A549 (cell line): Measurements from ENCODE around the gene MUC15. TPM values are rescaled to one million over a fixed set of nuclear protein-coding genes. Genes with fewer than 3 reads are reported as not detected.

Experiments
- ATAC-seq, 2 experiments: fragments of 200-7000 bp in 1 of 2; fragments of >200 bp in 1 of 2; cut with Nextera tagmentation in 1 of 2; cut with Tn5 transposase in 1 of 2; 3 replicates each; pipeline versions ENCODE4 v1.8.0 to v1.9.1; 2018 to 2020; ENCODE audit warnings: mild to moderate bottlenecking in 1 of 2, moderate library complexity in 1 of 2
- CTCF ChIA-PET: fragments of 300-600 bp; sonication (Branson Sonifier 250); formaldehyde crosslinking; extraction: SDS; loops from one replicate; lab custom pipeline; 2021; ENCODE audit warnings: antibody characterized with exemption, inconsistent platforms; lab: Yijun Ruan, JAX
- POLR2A ChIA-PET: fragments of 350-600 bp; formaldehyde crosslinking; extraction: SDS; loops from one replicate; lab custom pipeline; 2021; ENCODE audit warnings: antibody characterized with exemption, inconsistent platforms; lab: Yijun Ruan, JAX
- DNase-seq, 2 experiments: peaks; one replicate each; pipeline versions ENCODE4 v3.0.0 to v3.0.0-alpha.2; 2011 to 2016; ENCODE audit warnings: low read depth in 1 of 2, low spot score in 1 of 2
- FAIRE-seq: peaks from 2 replicates; lab custom pipeline; 2011; peaks lifted over from hg19 to GRCh38; lab: Jason Lieb, UNC
- H3K27ac ChIP-seq, 2 experiments: fragments of >200 bp; sonication (Bioruptor Twin); formaldehyde crosslinking; 3 replicates each; pipeline ENCODE4 v1.5.1; 2016 to 2017
- H3K4me1 ChIP-seq: fragments of >200 bp; sonication (Bioruptor Twin); formaldehyde crosslinking; 3 replicates; pipeline ENCODE4 v1.6.1; 2016
- H3K4me2 ChIP-seq: fragments of >200 bp; sonication (Bioruptor Twin); formaldehyde crosslinking; 3 replicates; pipeline ENCODE4 v1.6.1; 2016
- H3K4me3 ChIP-seq: fragments of >200 bp; sonication (Bioruptor Twin); formaldehyde crosslinking; 3 replicates; pipeline ENCODE4 v1.5.1; 2016
- H3K9me3 ChIP-seq: fragments of >200 bp; sonication (Bioruptor Twin); formaldehyde crosslinking; 3 replicates; pipeline ENCODE4 v1.6.1; 2016
- BHLHE40 ChIP-seq: IDR thresholded peaks from 2 replicates; pipeline ENCODE4 v1.6.1; 2012; ENCODE audit warnings: low read depth, low read length, inconsistent platforms
- CBX8 ChIP-seq: fragments of 200-600 bp; sonication (generic); IDR thresholded peaks from 2 replicates; pipeline ENCODE4 v1.6.1; 2016
- CEBPB ChIP-seq, 2 experiments: fragments of >200 bp in 1 of 2; sonication (Bioruptor Twin) in 1 of 2; formaldehyde crosslinking in 1 of 2; IDR thresholded peaks; 2 replicates each; pipeline ENCODE4 v1.6.1; 2012 to 2016
- ESRRA ChIP-seq: fragments of 150-350 bp; IDR thresholded peaks from 2 replicates; pipeline ENCODE4 v1.6.1; 2014; ENCODE audit warnings: mild to moderate bottlenecking, low read length, borderline replicate concordance
- FOSB ChIP-seq: fragments of 250-450 bp; sonication (Bioruptor Pico); IDR thresholded peaks from 2 replicates; pipeline ENCODE4 v1.5.0; 2020; ENCODE audit warnings: mild to moderate bottlenecking, moderate library complexity
- FOSL2 ChIP-seq, 2 experiments: fragments of 450-650 bp in 1 of 2; fragments of >200 bp in 1 of 2; sonication (Bioruptor Twin) in 1 of 2; formaldehyde crosslinking; IDR thresholded peaks; 2 replicates each; pipeline versions ENCODE4 v1.5.0 to v1.6.1; 2016 to 2020; ENCODE audit warnings: mild to moderate bottlenecking in 1 of 2, moderate library complexity in 1 of 2
- FOXS1 ChIP-seq: fragments of 250-450 bp; sonication (Bioruptor Pico); IDR thresholded peaks from 2 replicates; pipeline ENCODE4 v1.5.0; 2020; ENCODE audit warnings: mild to moderate bottlenecking, moderate library complexity
- JUNB ChIP-seq: fragments of >200 bp; sonication (Bioruptor Twin); formaldehyde crosslinking; IDR thresholded peaks from 2 replicates; pipeline ENCODE4 v1.6.1; 2016
- KDM5A ChIP-seq: fragments of 200-600 bp; sonication (generic); IDR thresholded peaks from 2 replicates; pipeline ENCODE4 v1.6.1; 2016; ENCODE audit warnings: antibody characterized with exemption, mild to moderate bottlenecking
- MAFK ChIP-seq: fragments of 450-650 bp; IDR thresholded peaks from 2 replicates; pipeline ENCODE4 v1.6.1; 2014; ENCODE audit not compliant: partially characterized antibody
- PHF8 ChIP-seq: fragments of 200-600 bp; sonication (generic); IDR thresholded peaks from 2 replicates; pipeline ENCODE4 v1.6.1; 2016; ENCODE audit warnings: low read depth, mild to moderate bottlenecking, antibody characterized with exemption, moderate library complexity, borderline replicate concordance
- POLR2A ChIP-seq: IDR thresholded peaks from 2 replicates; pipeline ENCODE4 v1.6.1; 2012; ENCODE audit warnings: mild to moderate bottlenecking, low read length
- SMC3 ChIP-seq: fragments of >200 bp; sonication (Bioruptor Twin); formaldehyde crosslinking; IDR thresholded peaks from 3 replicates; pipeline ENCODE4 v1.6.1; 2018; ENCODE audit warnings: inconsistent platforms
- SREBF2 ChIP-seq: fragments of 450-650 bp; IDR thresholded peaks from 2 replicates; pipeline ENCODE4 v1.6.1; 2014; ENCODE audit warnings: mild to moderate bottlenecking, moderate library complexity
- TFCP2L1 ChIP-seq: fragments of 250-450 bp; sonication (Bioruptor Pico); IDR thresholded peaks from 2 replicates; pipeline ENCODE4 v1.5.0; 2021; ENCODE audit warnings: mild to moderate bottlenecking
- ZNF302 ChIP-seq: fragments of 250-450 bp; sonication (Bioruptor Pico); IDR thresholded peaks from 2 replicates; pipeline ENCODE4 v1.9.0; 2021; ENCODE audit warnings: inconsistent platforms, mild to moderate bottlenecking, moderate library complexity
- ZSCAN20 ChIP-seq: fragments of 250-450 bp; sonication (Bioruptor Pico); IDR thresholded peaks from 2 replicates; pipeline ENCODE4 v1.8.0; 2022; ENCODE audit warnings: mild to moderate bottlenecking, moderate library complexity
- WGBS: methylation state at CpG from one replicate; pipeline ENCODE4 v1.1.6; 2017; ENCODE audit errors: missing lambda C conversion rate; 5-methylcytosine and 5-hydroxymethylcytosine counted together
- polyA minus RNA-seq: library from RNA; depleted of rRNA, polyadenylated mRNA; stranded (reverse); fragments of >200 nt; gene quantifications from 2 replicates; pipeline ENCODE4 v1.2.3, GENCODE V29; 2011; rRNA and poly(A)+ RNA removed
- polyA plus RNA-seq, 4 experiments: library from polyadenylated mRNA; depleted of rRNA in 3 of 4; stranded (reverse); fragments of >200 nt; fragmentation: RNase III in 1 of 4; extraction: RNeasy Plus Mini Kit Qiagen cat#74134 plus additional on column Dnase treatment in 1 of 4; gene quantifications; 2 replicates in 3 of 4; 3 replicates in 1 of 4; pipeline ENCODE4 v1.2.3, GENCODE V29; 2011 to 2017
- TF ChIP-seq, protein P1 (sequence below): fragments of 250-450 bp; sonication (Bioruptor Pico); IDR thresholded peaks from 2 replicates; pipeline ENCODE4 v1.5.0; 2021; ENCODE audit warnings: mild to moderate bottlenecking, moderate library complexity, borderline replicate concordance
- TF ChIP-seq, protein P2 (sequence below): fragments of 200-600 bp; sonication (generic); IDR thresholded peaks from 2 replicates; pipeline ENCODE4 v1.6.1; 2016; ENCODE audit warnings: antibody characterized with exemption, mild to moderate bottlenecking, moderate library complexity
- TF ChIP-seq, protein P3 (sequence below): IDR thresholded peaks from 2 replicates; pipeline ENCODE4 v1.6.1; 2012

MUC15 gene, protein sequence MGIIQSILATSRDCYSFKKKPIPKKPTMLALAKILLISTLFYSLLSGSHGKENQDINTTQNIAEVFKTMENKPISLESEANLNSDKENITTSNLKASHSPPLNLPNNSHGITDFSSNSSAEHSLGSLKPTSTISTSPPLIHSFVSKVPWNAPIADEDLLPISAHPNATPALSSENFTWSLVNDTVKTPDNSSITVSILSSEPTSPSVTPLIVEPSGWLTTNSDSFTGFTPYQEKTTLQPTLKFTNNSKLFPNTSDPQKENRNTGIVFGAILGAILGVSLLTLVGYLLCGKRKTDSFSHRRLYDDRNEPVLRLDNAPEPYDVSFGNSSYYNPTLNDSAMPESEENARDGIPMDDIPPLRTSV
- not detected in 2 replicates for polyA plus RNA-seq (2011; rRNA removed)
- polyA plus RNA-seq (2012; cell fraction: cytosol; rRNA removed), result not detected in 2 replicates
- polyA plus RNA-seq (2012; cell fraction: nucleus; rRNA removed), result not detected in 2 replicates
- not detected in 3 replicates for polyA plus RNA-seq (2017; fragmentation: RNase III; extraction: RNeasy Plus Mini Kit Qiagen cat#74134 plus additional on column Dnase treatment)
- not detected in 2 replicates for polyA minus RNA-seq

DNA sequence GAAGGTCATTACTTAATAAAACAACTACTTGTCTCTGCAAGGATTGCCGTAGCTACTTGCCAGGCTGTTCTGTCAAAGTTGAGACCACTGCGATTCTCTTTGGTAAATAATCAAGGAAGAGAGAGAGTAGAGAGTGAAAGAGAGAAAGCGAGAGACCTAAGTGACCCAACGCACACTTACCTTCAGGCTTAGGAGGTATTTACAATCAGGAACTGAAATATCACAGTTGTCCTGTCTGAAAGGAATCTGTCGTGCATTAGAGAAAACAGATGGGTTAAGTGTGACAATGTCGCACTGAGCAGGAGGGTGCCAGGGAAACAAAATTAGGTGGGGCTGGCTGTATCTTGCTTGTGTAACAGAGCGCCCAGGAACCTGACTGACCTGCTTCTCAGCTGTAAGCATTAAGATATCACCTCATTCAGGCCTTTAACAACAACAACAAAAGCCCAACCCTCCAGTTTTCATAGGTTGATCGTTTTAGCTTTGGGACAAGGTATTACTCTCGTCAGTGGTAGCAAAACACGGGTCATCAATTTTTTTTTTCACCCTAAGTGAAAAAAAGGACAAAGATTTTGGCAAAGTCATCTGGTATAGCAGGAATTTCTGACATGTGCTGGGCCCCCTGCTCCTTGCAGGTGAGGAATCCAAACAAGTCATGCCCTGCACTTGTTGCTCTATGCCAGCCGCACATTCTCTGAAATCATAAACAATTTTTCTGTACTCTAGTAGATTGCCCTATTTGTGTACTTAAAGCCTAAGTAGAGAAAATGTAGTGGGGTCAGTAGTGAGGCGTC, at the start of gene MUC15:
Gene MUC15, minus strand, starts transcription at position 403 of the 794 bp plus-strand sequence. CDS start 5,169 bp downstream, outside the sequence.
- ChIA-PET POLR2A (no interaction called here), CTCF (no interaction called here)
- 60% methylated on average over 12 of the region's 12 CpGs for WGBS
- TF ChIP-seq BHLHE40 (no peak), KDM5A (no peak), PHF8 (no peak), POLR2A (no peak), ESRRA (no peak), CEBPB (IDR thresholded peaks at IDR 0.05) (no peak), TFCP2L1 (CRISPR knock-in tag) (no peak), CBX8 (no peak), MAFK (no peak), ZNF302 (CRISPR knock-in tag) (no peak), SMC3 (no peak), FOXS1 (CRISPR knock-in tag) (no peak), ZSCAN20 (CRISPR knock-in tag) (no peak)
- TF ChIP-seq, protein P1, sequence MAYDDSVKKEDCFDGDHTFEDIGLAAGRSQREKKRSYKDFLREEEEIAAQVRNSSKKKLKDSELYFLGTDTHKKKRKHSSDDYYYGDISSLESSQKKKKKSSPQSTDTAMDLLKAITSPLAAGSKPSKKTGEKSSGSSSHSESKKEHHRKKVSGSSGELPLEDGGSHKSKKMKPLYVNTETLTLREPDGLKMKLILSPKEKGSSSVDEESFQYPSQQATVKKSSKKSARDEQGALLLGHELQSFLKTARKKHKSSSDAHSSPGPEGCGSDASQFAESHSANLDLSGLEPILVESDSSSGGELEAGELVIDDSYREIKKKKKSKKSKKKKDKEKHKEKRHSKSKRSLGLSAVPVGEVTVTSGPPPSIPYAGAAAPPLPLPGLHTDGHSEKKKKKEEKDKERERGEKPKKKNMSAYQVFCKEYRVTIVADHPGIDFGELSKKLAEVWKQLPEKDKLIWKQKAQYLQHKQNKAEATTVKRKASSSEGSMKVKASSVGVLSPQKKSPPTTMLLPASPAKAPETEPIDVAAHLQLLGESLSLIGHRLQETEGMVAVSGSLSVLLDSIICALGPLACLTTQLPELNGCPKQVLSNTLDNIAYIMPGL (CRISPR knock-in tag), result no peak
- TF ChIP-seq, protein P2, sequence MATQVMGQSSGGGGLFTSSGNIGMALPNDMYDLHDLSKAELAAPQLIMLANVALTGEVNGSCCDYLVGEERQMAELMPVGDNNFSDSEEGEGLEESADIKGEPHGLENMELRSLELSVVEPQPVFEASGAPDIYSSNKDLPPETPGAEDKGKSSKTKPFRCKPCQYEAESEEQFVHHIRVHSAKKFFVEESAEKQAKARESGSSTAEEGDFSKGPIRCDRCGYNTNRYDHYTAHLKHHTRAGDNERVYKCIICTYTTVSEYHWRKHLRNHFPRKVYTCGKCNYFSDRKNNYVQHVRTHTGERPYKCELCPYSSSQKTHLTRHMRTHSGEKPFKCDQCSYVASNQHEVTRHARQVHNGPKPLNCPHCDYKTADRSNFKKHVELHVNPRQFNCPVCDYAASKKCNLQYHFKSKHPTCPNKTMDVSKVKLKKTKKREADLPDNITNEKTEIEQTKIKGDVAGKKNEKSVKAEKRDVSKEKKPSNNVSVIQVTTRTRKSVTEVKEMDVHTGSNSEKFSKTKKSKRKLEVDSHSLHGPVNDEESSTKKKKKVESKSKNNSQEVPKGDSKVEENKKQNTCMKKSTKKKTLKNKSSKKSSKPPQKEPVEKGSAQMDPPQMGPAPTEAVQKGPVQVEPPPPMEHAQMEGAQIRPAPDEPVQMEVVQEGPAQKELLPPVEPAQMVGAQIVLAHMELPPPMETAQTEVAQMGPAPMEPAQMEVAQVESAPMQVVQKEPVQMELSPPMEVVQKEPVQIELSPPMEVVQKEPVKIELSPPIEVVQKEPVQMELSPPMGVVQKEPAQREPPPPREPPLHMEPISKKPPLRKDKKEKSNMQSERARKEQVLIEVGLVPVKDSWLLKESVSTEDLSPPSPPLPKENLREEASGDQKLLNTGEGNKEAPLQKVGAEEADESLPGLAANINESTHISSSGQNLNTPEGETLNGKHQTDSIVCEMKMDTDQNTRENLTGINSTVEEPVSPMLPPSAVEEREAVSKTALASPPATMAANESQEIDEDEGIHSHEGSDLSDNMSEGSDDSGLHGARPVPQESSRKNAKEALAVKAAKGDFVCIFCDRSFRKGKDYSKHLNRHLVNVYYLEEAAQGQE, result no peak
- TF ChIP-seq, protein P3, sequence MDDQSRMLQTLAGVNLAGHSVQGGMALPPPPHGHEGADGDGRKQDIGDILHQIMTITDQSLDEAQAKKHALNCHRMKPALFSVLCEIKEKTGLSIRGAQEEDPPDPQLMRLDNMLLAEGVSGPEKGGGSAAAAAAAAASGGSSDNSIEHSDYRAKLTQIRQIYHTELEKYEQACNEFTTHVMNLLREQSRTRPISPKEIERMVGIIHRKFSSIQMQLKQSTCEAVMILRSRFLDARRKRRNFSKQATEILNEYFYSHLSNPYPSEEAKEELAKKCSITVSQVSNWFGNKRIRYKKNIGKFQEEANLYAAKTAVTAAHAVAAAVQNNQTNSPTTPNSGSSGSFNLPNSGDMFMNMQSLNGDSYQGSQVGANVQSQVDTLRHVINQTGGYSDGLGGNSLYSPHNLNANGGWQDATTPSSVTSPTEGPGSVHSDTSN, result no peak
- no peak within 1 kb of the TSS for H3K27ac ChIP-seq
- ATAC-seq (no peak), DNase-seq (no peak), FAIRE-seq (no peak)
- no peak within 1 kb of the TSS for H3K4me3 ChIP-seq
- no peaks in the 10 kb centered on the region for H3K4me1 ChIP-seq
- no peaks in the 10 kb centered on the region for H3K9me3 ChIP-seq
- H3K4me2 ChIP-seq, result no peak within 1 kb of the TSS

DNA sequence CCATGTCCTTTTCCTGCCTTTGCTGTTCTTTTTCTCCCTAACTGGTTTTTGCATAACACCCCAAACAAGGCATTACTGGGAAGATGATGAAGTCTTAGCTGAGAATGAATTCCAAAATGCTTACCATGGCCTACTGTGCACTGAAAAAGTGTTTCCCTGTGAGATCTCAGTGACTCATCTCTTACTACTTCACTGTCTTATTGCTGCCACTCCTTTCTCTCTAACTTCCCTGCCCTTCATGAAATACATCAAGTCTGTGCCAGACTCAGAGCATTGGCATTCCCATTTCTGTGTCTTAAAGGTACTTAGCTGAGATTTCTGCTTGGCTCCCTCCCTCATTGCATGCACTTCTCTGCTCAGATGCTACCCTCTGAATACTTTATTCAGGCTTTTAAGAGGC, 49.1 kb upstream of the MUC15 start:
- H3K9me3 ChIP-seq, result no peaks in the 10 kb centered on the region
- TF ChIP-seq SREBF2, result no peak
- no peak for TF ChIP-seq FOSB (CRISPR knock-in tag)
- peak; percentile 62 for TF ChIP-seq JUNB
- peak in 1 of 2 experiments; percentile 47; a peak in 1 of 4 replicates for TF ChIP-seq CEBPB (IDR thresholded peaks at IDR 0.05)
- peak; percentile 70 for TF ChIP-seq FOSL2 (IDR thresholded peaks at IDR 0.05)
- TF ChIP-seq FOSL2 (CRISPR knock-in tag; IDR thresholded peaks at IDR 0.05), result peak; percentile 78
- H3K4me2 ChIP-seq, result peak overlapping the region; percentile 79
- ChIA-PET CTCF (interaction anchor here (1.2 kb wide), 1 partner anchor 30 kb away, joined by 4 read pairs; no protein-coding TSS in a partner anchor), POLR2A (no interaction called here)
- ATAC-seq, result peak; percentile 95 to 96
- H3K4me3 ChIP-seq, result no peak overlapping the region
- peaks cover 40% of the 10 kb centered on the region for H3K4me1 ChIP-seq
- DNase-seq, result peak; percentile 78 to 81
- peak overlapping the region; percentile 62 to 70 for H3K27ac ChIP-seq
- FAIRE-seq, result peak; percentile 32
